ENCODE results near the gene BMI1.

Gene BMI1

GRCh38 chr10:22285130-22285529 is 35.8 kb upstream of the BMI1 start:
- TF ChIP-seq CTCF (IDR thresholded peaks at IDR 0.05; ENCODE audit: insufficient read depth, low read length) (no peak), GABPA (IDR thresholded peaks at IDR 0.05; ENCODE audit: low read depth) (no peak), POLR2AphosphoS5 (IDR thresholded peaks at IDR 0.05; ENCODE audit: low read depth) (no peak), SPI1 (IDR thresholded peaks at IDR 0.05; ENCODE audit: borderline replicate concordance, low read depth) (no peak), REST (IDR thresholded peaks at IDR 0.05; ENCODE audit: insufficient replicate concordance, low read depth) (no peak)
- Histone ChIP-seq H3K4me3 (replicated peaks; ENCODE audit: insufficient read depth, low read length) (no peak overlapping the region), H3K27me3 (ENCODE audit: insufficient read depth, poor library complexity, severe bottlenecking) (no peaks in the 10 kb centered on the region), H3K27ac (replicated peaks) (no peak overlapping the region)
- no peak for DNase-seq (ENCODE audit: low read depth in 1 of 2, low spot score in 1 of 2)

- no peak for TF ChIP-seq CTCF (IDR thresholded peaks at IDR 0.05; ENCODE audit: insufficient read depth, low read length)
- no peak for TF ChIP-seq GABPA (IDR thresholded peaks at IDR 0.05; ENCODE audit: low read depth)
- TF ChIP-seq REST (IDR thresholded peaks at IDR 0.05; ENCODE audit: insufficient replicate concordance, low read depth), result no peak
- no peak for TF ChIP-seq POLR2AphosphoS5 (IDR thresholded peaks at IDR 0.05; ENCODE audit: low read depth)
- no peak for TF ChIP-seq SPI1 (IDR thresholded peaks at IDR 0.05; ENCODE audit: borderline replicate concordance, low read depth)
- DNase-seq (ENCODE audit: low read depth in 1 of 2, low spot score in 1 of 2), result no peak
- H3K4me3 ChIP-seq (replicated peaks; ENCODE audit: insufficient read depth, low read length), result no peak overlapping the region
- no peak overlapping the region for H3K27ac ChIP-seq (replicated peaks)
- H3K27me3 ChIP-seq (ENCODE audit: insufficient read depth, poor library complexity, severe bottlenecking), result no peaks in the 10 kb centered on the region
Observed at GRCh38 chr10:22293747-22294404, 27.0 kb upstream of the BMI1 start.

- H3K27ac ChIP-seq (replicated peaks), result no peak overlapping the region
- DNase-seq (ENCODE audit: low read depth in 1 of 2, low spot score in 1 of 2), result no peak
- H3K27me3 ChIP-seq (ENCODE audit: insufficient read depth, poor library complexity, severe bottlenecking), result no peaks in the 10 kb centered on the region
- no peak overlapping the region for H3K4me3 ChIP-seq (replicated peaks; ENCODE audit: insufficient read depth, low read length)
- TF ChIP-seq REST (IDR thresholded peaks at IDR 0.05; ENCODE audit: insufficient replicate concordance, low read depth) (no peak), POLR2AphosphoS5 (IDR thresholded peaks at IDR 0.05; ENCODE audit: low read depth) (no peak), GABPA (IDR thresholded peaks at IDR 0.05; ENCODE audit: low read depth) (no peak), CTCF (IDR thresholded peaks at IDR 0.05; ENCODE audit: insufficient read depth, low read length) (no peak), SPI1 (IDR thresholded peaks at IDR 0.05; ENCODE audit: borderline replicate concordance, low read depth) (no peak)
Observed at GRCh38 chr10:22294694-22295093, 26.2 kb upstream of the BMI1 start.

Data from HL-60 (cell line).